ENCODE measurements around the gene PHB1.

PHB1 gene

DNA sequence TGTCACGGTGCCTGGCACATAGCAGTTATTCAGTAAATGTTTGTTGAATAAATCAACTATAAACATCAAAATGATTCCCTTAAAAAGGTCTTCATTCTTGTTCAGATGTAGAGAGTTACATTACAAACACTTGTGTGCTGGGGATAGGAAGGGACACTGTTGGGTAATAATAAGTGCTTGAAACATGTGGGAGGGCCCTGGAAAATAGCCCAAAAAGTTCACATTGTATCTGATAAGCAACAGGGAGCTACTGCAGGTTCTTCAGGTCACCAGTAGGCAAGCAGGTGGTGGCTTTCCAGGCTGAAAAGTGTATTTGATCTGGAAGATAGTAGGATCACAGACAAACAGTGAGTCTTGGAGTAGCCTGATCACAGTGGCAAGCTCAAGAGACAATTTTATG, 33.6 kb downstream of the PHB1 start:
- no peaks in the 10 kb centered on the region for H3K4me1 ChIP-seq (ENCODE audit: control insufficient read depth in 2 of 2, insufficient read depth in 1 of 2, low read depth in 1 of 2, low read length in 2 of 2)
- H3K23ac ChIP-seq (ENCODE audit: low read depth, low read length, poor library complexity) = no peak overlapping the region
- no peak overlapping the region for H4K8ac ChIP-seq (ENCODE audit: low read depth, low read length)
- H3K27me3 ChIP-seq (ENCODE audit: control insufficient read depth in 3 of 3, insufficient read depth in 3 of 3, low read depth in 1 of 3, low read length in 3 of 3) = peaks cover 0 to 12% (median 0%) of the 10 kb centered on the region in 3 experiments
- H3K36me3 ChIP-seq (replicated peaks in 1 of 2; ENCODE audit: control insufficient read depth in 2 of 2, insufficient read depth in 2 of 2, low read length in 2 of 2) = no peaks in the 10 kb centered on the region
- H3K9ac ChIP-seq (ENCODE audit: low read depth, low read length, poor library complexity) = no peak overlapping the region
- H2AFZ ChIP-seq (ENCODE audit: low read length) = no peak overlapping the region
- H3K27ac ChIP-seq (replicated peaks; ENCODE audit: low read length) = no peak overlapping the region
- H3K4ac ChIP-seq (ENCODE audit: low read length) = no peak overlapping the region
- H2BK15ac ChIP-seq (ENCODE audit: low read length) = no peak overlapping the region
- H4K91ac ChIP-seq (ENCODE audit: low read depth, low read length, poor library complexity) = no peak overlapping the region
- DNase-seq (ENCODE audit: low spot score) = no peak
- H3K14ac ChIP-seq (ENCODE audit: low read length) = no peak overlapping the region
- H2AK5ac ChIP-seq (ENCODE audit: low read depth, low read length) = no peak overlapping the region
- H3K4me3 ChIP-seq (ENCODE audit: low read length in 2 of 2) = no peak overlapping the region
- no peak overlapping the region for H3K18ac ChIP-seq (ENCODE audit: low read length)
- no peak overlapping the region for H2BK12ac ChIP-seq (ENCODE audit: low read length)
- H3K9me3 ChIP-seq (replicated peaks in 1 of 2; ENCODE audit: control insufficient read depth in 2 of 2, insufficient read depth in 1 of 2, low read depth in 1 of 2, low read length in 2 of 2) = no peaks in the 10 kb centered on the region
- no peaks in the 10 kb centered on the region for H3K79me1 ChIP-seq (ENCODE audit: low read depth, low read length)
- no peak overlapping the region for H2BK5ac ChIP-seq (ENCODE audit: low read length)
- H3K4me2 ChIP-seq (ENCODE audit: insufficient read depth, low read length, poor library complexity, severe bottlenecking) = no peak overlapping the region
- WGBS, 2 donors (ENCODE audit: extremely low coverage in 2 of 2, insufficient read length in 2 of 2, insufficient replicate concordance in 1 of 2) = no CpG with 5 or more reads among the region's 1 CpG
- no peak overlapping the region for H2BK120ac ChIP-seq (ENCODE audit: low read depth, low read length)

GRCh38 chr17:49379926-49380325, 34.8 kb downstream of the PHB1 start:
- peaks cover 0 to 5% (median 0%) of the 10 kb centered on the region in 3 experiments for H3K27me3 ChIP-seq (ENCODE audit: control insufficient read depth in 3 of 3, insufficient read depth in 3 of 3, low read depth in 1 of 3, low read length in 3 of 3)
- H3K27ac ChIP-seq (replicated peaks; ENCODE audit: low read length) = no peak overlapping the region
- no peak overlapping the region for H2AFZ ChIP-seq (ENCODE audit: low read length)
- no peak overlapping the region for H2BK120ac ChIP-seq (ENCODE audit: low read depth, low read length)
- no peak overlapping the region for H2AK5ac ChIP-seq (ENCODE audit: low read depth, low read length)
- no peak overlapping the region for H3K9ac ChIP-seq (ENCODE audit: low read depth, low read length, poor library complexity)
- no peaks in the 10 kb centered on the region for H3K36me3 ChIP-seq (replicated peaks in 1 of 2; ENCODE audit: control insufficient read depth in 2 of 2, insufficient read depth in 2 of 2, low read length in 2 of 2)
- no peak overlapping the region for H3K23ac ChIP-seq (ENCODE audit: low read depth, low read length, poor library complexity)
- H3K9me3 ChIP-seq (replicated peaks in 1 of 2; ENCODE audit: control insufficient read depth in 2 of 2, insufficient read depth in 1 of 2, low read depth in 1 of 2, low read length in 2 of 2) = no peaks in the 10 kb centered on the region
- no peak overlapping the region for H3K4me2 ChIP-seq (ENCODE audit: insufficient read depth, low read length, poor library complexity, severe bottlenecking)
- no peak overlapping the region for H4K91ac ChIP-seq (ENCODE audit: low read depth, low read length, poor library complexity)
- no peak overlapping the region for H3K14ac ChIP-seq (ENCODE audit: low read length)
- no peak overlapping the region for H2BK12ac ChIP-seq (ENCODE audit: low read length)
- WGBS, 2 donors (ENCODE audit: extremely low coverage in 2 of 2, insufficient read length in 2 of 2, insufficient replicate concordance in 1 of 2) = no CpG with 5 or more reads among the region's 4 CpGs
- H2BK15ac ChIP-seq (ENCODE audit: low read length) = no peak overlapping the region
- H3K4me3 ChIP-seq (ENCODE audit: low read length in 2 of 2) = no peak overlapping the region
- no peak overlapping the region for H4K8ac ChIP-seq (ENCODE audit: low read depth, low read length)
- H3K18ac ChIP-seq (ENCODE audit: low read length) = no peak overlapping the region
- no peak overlapping the region for H2BK5ac ChIP-seq (ENCODE audit: low read length)
- no peaks in the 10 kb centered on the region for H3K79me1 ChIP-seq (ENCODE audit: low read depth, low read length)
- no peak for DNase-seq (ENCODE audit: low spot score)
- H3K4me1 ChIP-seq (ENCODE audit: control insufficient read depth in 2 of 2, insufficient read depth in 1 of 2, low read depth in 1 of 2, low read length in 2 of 2) = no peaks in the 10 kb centered on the region
- H3K4ac ChIP-seq (ENCODE audit: low read length) = no peak overlapping the region

- no peaks in the 10 kb centered on the region for H3K4me1 ChIP-seq (ENCODE audit: control insufficient read depth in 2 of 2, insufficient read depth in 1 of 2, low read depth in 1 of 2, low read length in 2 of 2)
- WGBS, 2 donors (ENCODE audit: extremely low coverage in 2 of 2, insufficient read length in 2 of 2, insufficient replicate concordance in 1 of 2) = no CpG with 5 or more reads among the region's 5 CpGs
- H3K27me3 ChIP-seq (ENCODE audit: control insufficient read depth in 3 of 3, insufficient read depth in 3 of 3, low read depth in 1 of 3, low read length in 3 of 3) = peaks cover 0 to under 1% (median 0%) of the 10 kb centered on the region in 3 experiments
- H3K9me3 ChIP-seq (replicated peaks in 1 of 2; ENCODE audit: control insufficient read depth in 2 of 2, insufficient read depth in 1 of 2, low read depth in 1 of 2, low read length in 2 of 2) = no peaks in the 10 kb centered on the region
- H3K9ac ChIP-seq (ENCODE audit: low read depth, low read length, poor library complexity) = no peak overlapping the region
- H2BK120ac ChIP-seq (ENCODE audit: low read depth, low read length) = no peak overlapping the region
- DNase-seq (ENCODE audit: low spot score) = no peak
- no peak overlapping the region for H2BK12ac ChIP-seq (ENCODE audit: low read length)
- H3K36me3 ChIP-seq (replicated peaks in 1 of 2; ENCODE audit: control insufficient read depth in 2 of 2, insufficient read depth in 2 of 2, low read length in 2 of 2) = no peaks in the 10 kb centered on the region
- no peak overlapping the region for H3K4me2 ChIP-seq (ENCODE audit: insufficient read depth, low read length, poor library complexity, severe bottlenecking)
- no peak overlapping the region for H4K8ac ChIP-seq (ENCODE audit: low read depth, low read length)
- H3K14ac ChIP-seq (ENCODE audit: low read length) = no peak overlapping the region
- H2BK15ac ChIP-seq (ENCODE audit: low read length) = no peak overlapping the region
- H3K27ac ChIP-seq (replicated peaks; ENCODE audit: low read length) = no peak overlapping the region
- H2AFZ ChIP-seq (ENCODE audit: low read length) = no peak overlapping the region
- H3K4ac ChIP-seq (ENCODE audit: low read length) = no peak overlapping the region
- H4K91ac ChIP-seq (ENCODE audit: low read depth, low read length, poor library complexity) = no peak overlapping the region
- H3K4me3 ChIP-seq (ENCODE audit: low read length in 2 of 2) = no peak overlapping the region
- H3K23ac ChIP-seq (ENCODE audit: low read depth, low read length, poor library complexity) = no peak overlapping the region
- H3K18ac ChIP-seq (ENCODE audit: low read length) = no peak overlapping the region
- no peak overlapping the region for H2BK5ac ChIP-seq (ENCODE audit: low read length)
- no peaks in the 10 kb centered on the region for H3K79me1 ChIP-seq (ENCODE audit: low read depth, low read length)
- no peak overlapping the region for H2AK5ac ChIP-seq (ENCODE audit: low read depth, low read length)
Measured at GRCh38 chr17:49378311-49378710, 36.4 kb downstream of the PHB1 start.

- Histone ChIP-seq H3K4me3 (ENCODE audit: low read length in 2 of 2) (no peak overlapping the region), H2BK15ac (ENCODE audit: low read length) (no peak overlapping the region), H3K9me3 (replicated peaks in 1 of 2; ENCODE audit: control insufficient read depth in 2 of 2, insufficient read depth in 1 of 2, low read depth in 1 of 2, low read length in 2 of 2) (no peaks in the 10 kb centered on the region), H3K9ac (ENCODE audit: low read depth, low read length, poor library complexity) (no peak overlapping the region), H2BK12ac (ENCODE audit: low read length) (no peak overlapping the region), H3K4me2 (ENCODE audit: insufficient read depth, low read length, poor library complexity, severe bottlenecking) (no peak overlapping the region), H2BK120ac (ENCODE audit: low read depth, low read length) (no peak overlapping the region), H3K18ac (ENCODE audit: low read length) (no peak overlapping the region), H3K27me3 (ENCODE audit: control insufficient read depth in 3 of 3, insufficient read depth in 3 of 3, low read depth in 1 of 3, low read length in 3 of 3) (no peaks in the 10 kb centered on the region), H3K4ac (ENCODE audit: low read length) (no peak overlapping the region), H2AK5ac (ENCODE audit: low read depth, low read length) (no peak overlapping the region), H3K14ac (ENCODE audit: low read length) (no peak overlapping the region), H3K23ac (ENCODE audit: low read depth, low read length, poor library complexity) (no peak overlapping the region), H4K8ac (ENCODE audit: low read depth, low read length) (no peak overlapping the region), H3K79me1 (ENCODE audit: low read depth, low read length) (no peaks in the 10 kb centered on the region), H2AFZ (ENCODE audit: low read length) (no peak overlapping the region), H3K36me3 (replicated peaks in 1 of 2; ENCODE audit: control insufficient read depth in 2 of 2, insufficient read depth in 2 of 2, low read length in 2 of 2) (no peaks in the 10 kb centered on the region), H4K91ac (ENCODE audit: low read depth, low read length, poor library complexity) (no peak overlapping the region), H2BK5ac (ENCODE audit: low read length) (no peak overlapping the region), H3K4me1 (ENCODE audit: control insufficient read depth in 2 of 2, insufficient read depth in 1 of 2, low read depth in 1 of 2, low read length in 2 of 2) (no peaks in the 10 kb centered on the region), H3K27ac (replicated peaks; ENCODE audit: low read length) (no peak overlapping the region)
- WGBS, 2 donors (ENCODE audit: extremely low coverage in 2 of 2, insufficient read length in 2 of 2, insufficient replicate concordance in 1 of 2) = no CpG with 5 or more reads among the region's 1 CpG
- no peak for DNase-seq (ENCODE audit: low spot score)
Measured at GRCh38 chr17:49375544-49375943, 39.1 kb downstream of the PHB1 start.

All from neuronal stem cell (in vitro differentiated cells).